Measurements from ENCODE around the gene NKX2-1.
"Not testable (repeated sequence)": the region's sequence is repeated elsewhere in the genome, so short reads cannot be mapped to it uniquely, and the experiment has no call there.

The NKX2-1 gene

DNA sequence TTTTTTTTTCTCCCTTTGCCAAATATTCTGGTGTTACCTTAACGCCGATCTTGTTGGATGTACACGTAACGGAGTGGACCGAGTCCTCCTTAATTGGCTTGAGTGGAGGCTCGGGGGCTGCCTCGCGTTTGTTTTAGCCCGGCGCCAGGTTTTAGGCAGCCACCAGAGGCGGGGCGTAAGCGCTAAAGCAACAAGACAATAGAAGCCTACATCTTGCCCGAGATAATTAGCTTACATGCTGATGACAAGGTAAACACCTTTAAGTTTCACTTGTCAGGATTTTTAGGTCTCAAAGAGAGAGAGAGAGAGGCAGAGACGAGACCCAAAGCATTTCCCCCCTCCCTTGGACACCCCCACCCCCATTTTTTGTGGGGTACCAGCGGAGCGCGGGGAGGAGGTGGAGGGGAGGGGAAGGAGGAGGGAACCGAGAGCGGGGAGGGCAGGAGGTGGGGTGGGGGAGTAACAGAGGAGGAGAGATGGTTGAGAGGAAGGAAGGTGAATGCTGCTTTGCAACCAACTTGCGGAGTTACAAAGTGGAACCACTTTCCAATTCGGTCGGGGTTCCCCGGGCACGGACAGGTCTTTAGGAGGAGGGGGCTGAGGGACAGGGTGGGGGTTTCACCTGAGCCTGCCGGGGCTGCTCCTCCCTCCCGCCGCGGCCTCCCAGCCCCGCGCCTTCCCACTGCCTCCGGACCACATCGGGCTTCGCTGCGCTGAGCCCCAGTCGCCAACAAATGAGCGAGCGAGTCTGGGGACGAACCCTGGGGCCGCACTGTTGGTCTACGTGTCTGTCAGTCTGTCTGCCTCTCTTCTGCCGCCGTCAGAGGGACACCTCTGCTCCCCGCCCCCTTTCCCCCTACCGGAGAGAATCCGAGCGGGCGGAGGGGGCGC is at the start of gene NKX2-1:
Gene NKX2-1 (minus strand): TSS at position 802 of the 891 bp plus-strand sequence. CDS start 103 bp downstream, at position 699.
- peak; percentile 89 for DNase-seq

GRCh38 chr14:36556811-36557433 is 36.9 kb upstream of the NKX2-1 start:
- DNase-seq: peak; percentile 70

DNA sequence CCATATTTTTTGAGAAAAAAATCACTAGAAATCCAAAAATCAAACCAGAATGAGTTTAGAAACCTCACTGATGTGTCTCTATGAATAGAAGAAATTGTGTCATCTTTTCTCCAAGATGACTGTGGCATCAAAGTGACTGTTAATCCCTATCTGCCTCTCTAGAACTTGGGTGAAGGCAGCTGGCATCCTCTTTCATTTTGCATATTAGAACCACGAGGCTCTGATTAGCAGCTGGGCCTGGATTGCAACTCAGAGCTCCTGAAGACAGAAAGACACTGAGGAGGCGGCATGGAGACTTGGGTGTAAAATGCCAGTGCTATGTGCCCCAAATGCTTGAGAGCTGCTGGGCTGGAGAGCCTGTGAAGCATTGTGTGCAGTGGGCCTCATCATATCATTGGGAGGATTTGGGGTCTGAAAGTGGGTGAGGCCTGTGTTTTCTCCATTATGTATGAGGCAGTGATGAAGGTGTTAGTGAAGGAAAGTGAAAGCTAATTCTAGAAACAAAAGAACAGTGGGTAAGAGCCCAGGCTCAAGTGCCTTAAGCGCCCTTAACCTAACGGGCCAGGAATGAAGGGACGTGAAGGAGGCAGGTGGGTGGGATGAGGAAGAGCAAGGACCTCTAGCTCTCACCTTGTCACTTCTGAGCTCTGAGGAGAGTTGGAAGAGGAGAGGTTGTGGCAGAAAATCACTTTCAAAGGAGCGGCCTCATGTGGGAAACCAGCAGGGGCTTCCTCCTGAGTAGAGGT is 36.1 kb upstream of the NKX2-1 start:
- DNase-seq: no peak

DNA sequence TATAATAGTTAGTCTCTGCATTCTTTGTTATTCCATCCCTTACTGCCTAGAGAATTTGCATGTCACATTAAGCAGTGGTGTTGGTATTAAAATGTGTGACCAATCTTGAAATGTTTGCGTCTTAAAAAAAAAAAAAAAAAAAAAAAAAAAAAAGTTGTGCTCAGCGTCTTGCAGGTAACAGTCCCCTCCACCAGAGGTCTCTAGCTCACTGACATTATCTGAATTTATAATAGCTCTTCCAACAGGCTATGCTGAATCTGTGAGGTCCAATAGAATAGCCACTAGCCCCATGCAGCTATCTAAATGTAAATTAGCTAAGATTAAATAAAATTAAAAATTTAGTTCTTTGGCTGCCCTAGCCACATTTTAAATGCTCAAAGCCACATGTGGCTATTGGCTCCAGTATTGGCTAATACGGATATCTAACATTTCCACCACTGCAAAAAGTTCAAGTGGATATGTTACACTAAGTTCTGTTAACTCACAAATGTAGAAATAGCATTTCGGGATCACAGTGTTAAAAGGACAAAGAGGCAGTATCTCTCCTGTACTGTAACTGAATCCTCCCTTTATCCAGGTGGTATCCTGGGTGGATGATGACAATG is 33.7 kb upstream of the NKX2-1 start:
- DNase-seq: peak; percentile 80

- DNase-seq: no peak
Measured at GRCh38 chr14:36550899-36551298, 30.9 kb upstream of the NKX2-1 start.

DNA sequence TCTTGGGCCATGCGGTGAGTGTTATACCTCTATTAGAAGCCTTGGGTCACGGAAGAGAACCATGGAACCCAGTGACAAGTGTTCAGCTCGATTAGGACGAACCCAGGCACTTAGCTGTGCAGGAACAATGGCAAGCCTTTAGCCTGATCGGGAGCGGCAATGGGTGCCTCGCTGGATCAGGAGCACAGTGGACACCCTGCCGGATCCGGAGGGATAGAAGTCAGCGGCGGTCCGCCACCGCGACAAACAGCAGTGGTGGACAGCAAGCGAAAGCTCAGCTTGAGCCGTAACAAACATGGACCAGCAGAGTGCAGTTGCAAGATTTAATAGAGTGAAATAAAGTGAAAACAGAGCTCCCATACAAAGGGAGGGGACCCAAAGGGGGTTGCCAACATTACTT is 24.2 kb upstream of the NKX2-1 start:
- DNase-seq: not testable (repeated sequence)

DNA sequence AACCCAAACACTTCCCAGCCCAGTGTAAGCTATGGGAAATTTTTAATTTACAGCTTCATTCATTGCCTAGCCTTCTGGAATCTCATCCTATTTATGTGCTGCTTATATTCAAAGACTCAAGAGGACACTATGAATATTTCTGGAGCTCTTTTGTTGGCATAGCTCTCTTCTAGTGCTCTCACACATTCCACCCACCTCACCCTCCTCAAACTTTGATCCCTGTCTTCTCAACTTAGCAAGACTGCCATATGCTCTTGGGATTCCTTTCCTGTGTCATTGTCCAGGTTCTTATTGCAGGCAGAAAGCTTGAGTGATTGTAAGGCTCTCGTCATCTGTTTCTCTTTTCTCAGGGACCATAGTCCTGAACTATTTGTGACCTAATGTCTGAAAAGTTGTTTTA is 18.0 kb upstream of the NKX2-1 start:
- no peak for DNase-seq

- DNase-seq: no peak
Measured at GRCh38 chr14:36529062-36529461, 9.0 kb upstream of the NKX2-1 start.

- DNase-seq: no peak
Measured at GRCh38 chr14:36525746-36526099, 5.7 kb upstream of the NKX2-1 start.

- DNase-seq: no peak
Measured at GRCh38 chr14:36524874-36525745, 5.1 kb upstream of the NKX2-1 start.

DNA sequence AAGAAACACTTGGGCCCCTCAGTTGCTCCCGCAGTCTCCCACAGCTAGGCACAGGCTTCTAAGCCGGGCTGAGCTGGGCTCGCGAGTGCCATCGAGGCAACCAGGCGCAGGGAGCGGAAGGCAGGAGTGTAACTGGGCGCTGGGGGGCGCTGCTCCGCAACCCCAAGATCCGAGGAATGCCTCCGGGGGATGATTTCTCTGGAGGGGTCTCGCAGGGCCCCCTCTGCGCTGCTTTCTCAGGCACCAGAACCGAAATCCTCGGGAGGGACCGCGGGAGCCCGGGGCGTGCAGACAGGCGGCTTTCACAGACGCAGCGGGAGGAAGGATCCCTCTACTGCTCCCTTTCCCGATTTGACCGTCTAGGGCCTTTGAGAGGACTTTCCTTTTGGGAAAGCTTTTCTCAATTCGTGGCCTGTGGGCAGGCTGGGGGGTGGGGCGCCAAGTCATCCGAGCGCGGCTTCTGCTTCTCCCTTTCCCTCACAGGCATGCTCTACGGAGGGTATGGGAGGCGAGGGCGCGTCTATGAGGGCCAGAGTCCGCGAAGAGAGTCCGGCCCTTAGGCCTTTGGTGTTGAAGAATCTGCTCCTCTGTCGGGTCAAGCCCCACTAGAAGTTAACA is 4.3 kb upstream of the NKX2-1 start:
- DNase-seq: no peak

DNA sequence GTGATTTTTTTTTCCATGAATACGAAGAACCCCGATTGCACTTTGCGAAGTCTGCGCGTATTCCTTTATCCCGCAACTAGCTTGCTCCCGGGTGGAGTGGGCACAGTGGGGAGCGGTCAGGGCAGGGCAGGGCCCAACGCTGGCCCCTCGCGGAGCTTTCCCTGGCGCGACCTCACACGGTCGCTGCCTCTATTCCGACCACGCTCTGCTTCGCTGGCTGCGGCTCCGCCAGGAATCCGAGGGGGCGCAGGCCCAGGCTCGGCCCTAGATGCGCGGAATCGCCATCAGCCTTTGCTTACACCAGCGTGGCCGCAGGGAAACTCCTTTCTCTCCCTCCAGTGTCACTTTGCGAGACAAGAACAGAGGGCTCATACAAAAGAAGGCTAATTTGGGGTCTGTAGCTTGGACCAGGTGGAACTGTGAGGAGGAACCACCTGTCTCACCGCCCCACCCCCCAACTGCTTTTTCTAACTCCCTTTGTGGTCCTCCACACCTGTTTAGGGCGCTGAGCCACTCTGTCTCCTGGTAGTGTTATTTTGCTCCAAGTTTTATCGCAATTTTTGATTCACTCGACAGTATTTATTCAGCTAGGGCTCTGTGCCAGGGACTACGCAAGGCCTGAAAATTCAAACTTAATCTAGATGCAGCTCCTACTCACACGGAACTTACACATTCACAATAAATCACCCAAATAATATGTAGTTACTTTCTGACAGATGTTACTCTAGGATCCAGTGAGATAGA is 3.1 kb upstream of the NKX2-1 start:
- no peak for DNase-seq

DNA sequence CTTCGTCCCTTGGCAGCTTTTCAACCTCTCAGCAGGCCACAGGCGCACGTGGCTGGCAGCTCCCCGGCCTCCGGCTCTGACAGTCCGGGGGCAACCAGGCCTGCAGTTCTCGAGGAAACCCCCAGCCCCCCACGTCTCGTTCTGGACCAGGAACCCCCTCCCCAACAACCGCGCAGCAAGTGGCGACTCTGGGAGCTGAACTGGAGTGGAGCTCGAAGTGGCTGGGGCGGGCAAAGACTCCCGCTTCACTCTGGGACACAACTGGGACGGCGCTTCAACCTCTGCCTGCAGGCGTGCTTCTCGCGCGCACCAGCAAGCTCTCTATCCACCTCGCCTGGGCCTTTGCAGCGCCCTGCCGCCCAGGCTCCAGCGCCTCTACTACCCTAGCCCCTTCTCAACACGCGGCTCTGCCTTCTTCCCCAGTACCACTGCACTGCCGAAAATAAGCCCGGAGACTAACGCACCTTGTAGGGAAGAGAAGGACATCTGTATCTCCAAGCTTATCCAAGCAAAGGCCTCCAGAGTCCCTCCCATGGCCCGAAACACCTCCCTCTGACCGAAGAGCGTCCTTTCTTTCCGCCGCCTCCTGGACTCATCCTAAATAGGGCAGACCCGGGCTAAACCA is 2.4 kb upstream of the NKX2-1 start:
- no peak for DNase-seq

DNA sequence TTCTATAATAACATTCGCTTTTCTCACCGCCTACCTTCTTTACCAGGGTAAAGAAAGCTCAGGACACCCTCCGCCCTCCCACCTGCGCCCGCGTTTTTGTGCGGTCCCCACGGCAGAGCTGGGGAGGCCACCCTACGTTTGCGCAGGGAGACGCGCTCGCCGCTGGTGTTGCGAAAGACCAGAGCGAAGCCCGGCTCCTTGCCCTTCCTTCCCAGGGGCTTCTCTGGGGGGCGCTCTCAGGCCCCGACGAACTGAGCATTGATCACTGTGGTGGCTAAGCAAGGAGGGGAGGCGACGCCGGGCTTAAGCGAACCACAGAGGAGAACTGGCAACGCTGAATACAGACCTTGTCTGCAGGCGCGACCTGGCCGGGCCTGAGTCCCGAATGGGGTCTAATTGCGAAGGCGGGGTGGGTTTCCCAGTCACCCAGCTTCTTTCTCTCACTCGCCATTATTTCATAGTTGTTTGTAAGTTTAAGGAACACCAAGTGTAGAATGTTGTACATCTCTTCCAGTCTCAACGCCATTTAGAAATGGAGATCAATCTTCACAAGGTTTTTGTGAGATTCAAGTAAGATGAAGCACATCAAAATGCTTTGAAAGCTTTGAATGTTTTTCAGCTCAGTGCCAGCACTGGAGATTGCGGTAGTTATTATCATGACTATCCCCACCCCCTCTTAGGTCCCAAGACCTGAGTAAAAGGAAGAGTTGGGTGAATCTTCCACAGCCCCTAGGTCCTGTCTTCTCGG is 1.7 kb upstream of the NKX2-1 start:
- DNase-seq: no peak

DNA sequence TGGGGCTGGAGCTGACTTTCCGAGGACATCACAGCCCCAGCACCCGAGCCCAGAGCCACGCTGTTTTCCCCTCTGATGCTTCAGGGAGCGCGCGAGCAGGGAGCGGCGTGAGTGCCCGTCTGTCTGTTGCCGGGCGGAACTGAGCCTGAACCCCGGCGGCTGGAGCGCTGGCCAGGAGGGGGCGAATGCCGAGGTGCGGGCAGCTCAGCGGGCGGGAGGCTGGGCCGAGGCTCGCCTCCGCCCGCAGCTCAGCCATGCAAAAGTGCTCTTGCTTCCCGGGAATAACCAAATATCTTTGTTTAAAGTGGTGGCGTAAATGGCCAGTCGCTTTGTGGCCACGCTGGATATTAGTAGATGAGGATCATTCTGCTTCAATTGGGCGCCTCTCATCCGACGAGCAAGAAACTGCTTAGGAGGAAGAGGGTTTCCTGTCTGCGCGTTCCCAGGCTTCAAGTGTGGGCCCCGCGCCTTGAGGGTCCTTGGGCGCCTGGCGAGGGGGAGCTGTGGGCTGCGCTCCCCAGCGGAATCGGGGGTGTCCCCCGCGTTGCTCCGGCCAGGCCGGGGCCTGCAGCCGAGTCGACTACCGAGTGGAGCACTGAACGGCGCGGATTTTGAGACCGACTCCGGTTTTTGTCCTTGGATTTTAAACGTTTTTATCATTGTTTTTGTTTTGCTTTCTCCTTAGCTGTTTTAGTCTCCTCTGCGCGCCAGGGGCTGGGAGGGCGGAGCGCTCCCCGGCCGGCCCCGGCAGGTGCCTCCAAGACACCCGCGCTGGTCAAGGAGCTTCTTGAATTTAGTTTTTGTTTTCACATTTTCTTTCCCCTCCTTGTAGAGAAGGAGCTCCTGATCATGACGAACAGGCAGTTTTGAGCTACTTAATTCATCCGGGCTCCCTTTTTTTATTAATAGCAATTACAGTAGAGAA is 831 bp upstream of the NKX2-1 start:
- peak; percentile 91 for DNase-seq

DNA sequence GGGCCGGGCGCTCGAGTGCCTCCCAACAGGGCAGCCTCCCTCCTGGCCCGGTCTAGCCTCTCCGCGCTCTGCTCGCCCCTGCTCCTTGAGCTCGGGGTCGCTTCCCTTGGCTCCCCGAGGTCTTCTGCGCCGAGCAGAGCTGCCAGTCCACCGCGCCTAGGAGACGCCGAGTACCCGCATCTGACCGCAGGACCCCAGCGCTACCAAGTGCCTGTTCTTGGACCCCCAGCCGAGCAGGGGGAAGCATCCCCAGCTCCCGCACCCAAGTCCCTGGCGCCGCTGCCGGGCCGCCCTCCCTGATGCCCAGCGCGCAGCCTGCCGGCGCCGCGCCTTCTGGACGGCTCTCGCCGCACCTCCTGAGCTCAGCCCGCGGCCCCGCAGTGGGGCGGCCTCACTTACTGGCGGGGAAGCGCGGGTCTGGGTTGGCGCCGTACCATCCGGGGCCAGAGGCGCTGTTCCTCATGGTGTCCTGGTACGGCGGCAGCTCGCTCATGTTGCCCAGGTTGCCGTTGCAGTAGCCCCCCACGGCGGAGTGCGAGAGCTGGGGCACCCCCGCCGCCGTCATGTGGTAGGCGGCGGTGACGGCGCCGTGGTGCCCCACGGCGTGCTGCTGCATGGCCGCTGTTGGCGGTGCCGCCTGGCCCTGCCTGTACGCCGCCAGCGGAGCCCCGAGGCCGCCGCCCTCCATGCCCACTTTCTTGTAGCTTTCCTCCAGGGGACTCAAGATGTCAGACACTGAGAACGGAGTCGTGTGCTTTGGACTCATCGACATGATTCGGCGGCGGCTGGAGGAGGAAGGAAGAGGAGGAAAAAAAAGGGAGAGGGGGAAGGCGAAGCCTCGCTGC is 1.2 kb downstream of the NKX2-1 start:
- DNase-seq: peak; percentile 82

- DNase-seq: no peak
Measured at GRCh38 chr14:36518031-36518585, 1.9 kb downstream of the NKX2-1 start.

Measured in NCI-H69 (cell line).